Stimulated activated CD4-positive, alpha-beta T cell treated with anti-CD3 and anti-CD28 coated beads, Interleukin-2, amount 100 ng/mL, for 4 hours (primary cell): ENCODE results near the gene DNAH14.

Experiments
- DNase-seq: peaks from one replicate; pipeline ENCODE4 v3.0.0-alpha.2; 2020; ENCODE audit warnings: low read depth

Gene DNAH14

DNA sequence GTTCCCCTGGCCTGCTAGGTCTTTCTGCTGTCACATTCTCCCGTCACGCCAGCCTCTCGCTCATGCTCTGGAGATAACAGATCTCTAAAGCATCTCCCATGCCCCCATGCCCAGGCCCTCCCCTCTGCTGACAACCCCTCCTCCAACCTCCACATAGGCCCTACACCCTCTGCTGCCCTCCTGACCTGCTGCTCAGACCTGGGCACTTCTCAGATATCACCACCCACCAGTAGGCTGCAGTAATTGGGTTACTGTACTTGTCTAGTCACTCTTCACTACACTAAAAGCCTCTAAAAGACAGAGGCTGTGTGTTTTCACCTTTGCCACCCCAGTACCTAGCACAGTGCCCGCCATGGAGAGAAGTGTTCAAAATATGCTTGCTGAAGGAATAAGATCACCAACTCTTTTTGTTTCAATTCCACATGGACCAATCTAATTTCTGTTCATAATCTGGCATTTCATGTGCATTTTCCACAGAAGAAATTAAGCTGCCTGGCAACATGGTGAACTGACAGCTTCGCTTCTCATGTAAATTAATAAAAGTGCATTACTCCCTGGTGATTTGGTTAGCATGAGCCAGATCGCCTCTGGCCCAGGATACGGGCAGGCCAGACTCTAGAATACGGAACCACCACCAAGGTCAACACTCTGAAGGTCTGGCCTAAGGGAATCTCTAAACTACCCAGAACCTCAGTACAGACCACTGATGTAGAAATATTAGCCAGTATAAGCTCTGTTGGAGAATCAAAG lies 477.7 kb downstream of the DNAH14 start:
- no peak for DNase-seq

GRCh38 chr1:225407755-225408154 lies 478.3 kb downstream of the DNAH14 start:
- DNase-seq: no peak

DNA sequence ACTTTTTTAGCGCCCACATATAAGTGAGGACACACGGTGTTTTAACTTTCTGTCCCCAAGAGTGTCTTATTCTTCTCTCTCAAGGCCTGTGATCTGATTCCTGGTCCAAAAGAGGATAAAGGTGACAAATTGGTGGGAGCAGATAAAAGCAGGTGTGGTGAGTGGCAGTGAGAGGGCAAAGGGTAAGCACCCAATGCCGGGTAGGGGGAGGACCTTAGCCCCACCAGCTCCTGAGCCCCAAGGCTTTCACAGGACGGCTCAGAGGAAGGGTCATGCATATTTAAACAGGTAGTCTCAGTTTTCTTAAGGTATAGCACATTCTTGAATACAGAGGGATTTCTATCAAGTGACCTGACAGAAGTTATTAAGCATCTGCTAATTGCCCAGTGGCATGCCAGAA lies 478.8 kb downstream of the DNAH14 start:
- DNase-seq: no peak

- no peak for DNase-seq
Measured at GRCh38 chr1:225409051-225409450, 479.6 kb downstream of the DNAH14 start.

GRCh38 chr1:225410036-225410435 lies 480.6 kb downstream of the DNAH14 start:
- DNase-seq: no peak

- no peak for DNase-seq
Measured at GRCh38 chr1:225412321-225412720, 482.8 kb downstream of the DNAH14 start.

DNA sequence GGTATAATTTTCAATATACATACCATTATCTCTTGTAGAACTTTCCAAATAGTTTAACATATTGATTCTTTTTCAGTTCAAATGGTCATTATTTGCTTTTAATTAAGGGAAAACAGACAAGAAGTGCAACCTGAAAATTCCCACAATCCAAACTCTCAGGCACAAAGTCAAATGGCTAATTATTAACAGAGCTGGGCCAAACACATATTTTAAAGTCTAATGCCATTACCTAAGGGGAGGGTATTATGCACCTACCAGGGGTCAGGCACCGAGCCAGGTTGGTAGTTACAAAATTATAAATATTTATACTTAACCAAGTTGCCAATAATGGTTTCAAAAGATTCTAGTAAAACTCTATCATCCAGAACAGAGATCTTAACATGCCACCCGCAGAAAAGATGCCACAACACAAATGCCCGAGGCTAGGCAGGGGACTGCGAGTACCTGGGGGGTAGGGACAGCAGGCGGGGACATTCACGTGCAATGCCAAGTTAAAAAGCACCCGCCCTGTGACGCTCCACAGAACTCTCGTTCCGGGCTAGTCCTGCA lies 483.4 kb downstream of the DNAH14 start:
- DNase-seq: no peak

GRCh38 chr1:225413708-225414375 lies 484.4 kb downstream of the DNAH14 start:
- DNase-seq: no peak

GRCh38 chr1:225415307-225415706 lies 485.8 kb downstream of the DNAH14 start:
- DNase-seq: no peak

DNA sequence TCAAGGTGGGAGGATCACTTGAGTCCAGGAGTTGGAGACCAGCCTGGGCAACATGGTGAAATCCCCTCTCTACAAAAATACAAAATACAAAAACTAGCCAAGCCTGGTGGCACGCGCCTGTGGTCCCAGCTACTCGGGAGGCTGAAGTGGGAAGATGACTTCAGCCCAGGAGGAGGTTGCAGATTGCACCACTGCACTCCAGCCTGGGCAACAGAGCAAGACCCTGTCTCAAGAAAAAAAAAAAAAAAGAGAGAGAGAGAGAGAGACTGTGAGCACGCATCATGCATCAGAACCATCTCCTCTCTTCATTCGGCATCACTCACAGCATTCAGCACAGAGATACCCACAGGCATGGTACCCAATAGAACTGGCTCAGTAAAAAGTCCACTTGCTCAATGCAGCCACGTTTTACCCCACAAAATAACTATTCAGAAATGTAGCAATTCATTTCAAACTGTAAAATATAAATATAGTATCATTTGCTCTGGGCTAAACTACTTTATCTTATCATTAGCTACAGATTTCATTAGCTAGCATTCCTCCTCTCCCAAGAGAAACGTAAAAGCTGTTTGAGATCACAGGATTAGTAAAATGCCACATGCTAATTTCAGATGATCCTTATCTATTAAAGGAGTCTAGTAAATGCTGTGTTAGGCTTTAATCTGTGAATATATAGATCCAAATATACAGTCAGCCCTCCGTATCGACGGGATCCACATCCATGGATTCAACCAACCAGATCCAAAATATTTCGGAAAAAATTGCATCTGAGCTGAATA lies 486.7 kb downstream of the DNAH14 start:
- no peak for DNase-seq

DNA sequence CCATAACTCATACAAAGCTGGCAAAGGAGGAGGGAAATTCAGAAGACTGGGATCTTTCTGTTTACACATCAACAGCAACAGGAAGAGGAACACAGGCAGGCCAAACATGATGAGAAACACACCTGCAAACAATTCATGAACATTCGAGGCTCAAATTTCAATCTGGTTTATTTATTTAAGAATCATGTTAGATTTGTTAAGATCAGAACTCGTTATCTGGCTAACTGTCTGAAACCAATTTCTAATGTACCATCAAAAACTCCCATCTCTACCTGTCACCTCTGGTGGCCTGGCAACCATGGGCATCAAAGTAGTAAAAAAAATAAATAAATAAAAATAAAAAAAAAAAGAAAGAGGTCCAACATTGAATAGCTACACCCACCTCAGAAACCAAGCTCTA lies 488.6 kb downstream of the DNAH14 start:
- DNase-seq: no peak

GRCh38 chr1:225418598-225418997 lies 489.1 kb downstream of the DNAH14 start:
- no peak for DNase-seq

DNA sequence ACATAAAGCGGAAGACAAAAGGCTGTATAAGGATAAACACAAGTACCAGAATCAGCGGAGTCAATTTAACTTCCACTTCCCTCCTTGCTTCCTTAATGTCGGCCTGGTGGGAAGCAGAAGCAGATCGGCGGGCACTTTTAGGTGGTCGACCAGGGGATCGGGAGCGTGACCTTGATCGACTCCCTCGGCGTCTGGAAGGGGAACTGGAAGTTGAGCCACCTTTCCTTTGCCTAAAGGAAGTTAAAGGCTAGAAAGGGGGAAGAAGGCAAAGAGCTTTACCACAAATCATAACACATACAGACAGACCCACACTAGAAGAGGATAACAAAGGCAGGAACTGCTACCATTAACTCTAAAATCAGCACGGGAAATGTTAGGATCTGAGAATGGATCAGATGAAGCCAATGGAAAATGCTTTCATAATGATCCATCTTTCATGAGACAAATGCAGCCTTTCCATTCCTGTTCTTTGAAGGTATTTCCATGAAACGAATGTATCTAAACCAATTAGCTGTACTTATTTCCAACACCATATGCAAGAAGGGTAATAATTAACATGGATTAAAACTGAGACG lies 492.6 kb downstream of the DNAH14 start:
- DNase-seq: no peak

- no peak for DNase-seq
Measured at GRCh38 chr1:225422795-225423517, 493.5 kb downstream of the DNAH14 start.

DNA sequence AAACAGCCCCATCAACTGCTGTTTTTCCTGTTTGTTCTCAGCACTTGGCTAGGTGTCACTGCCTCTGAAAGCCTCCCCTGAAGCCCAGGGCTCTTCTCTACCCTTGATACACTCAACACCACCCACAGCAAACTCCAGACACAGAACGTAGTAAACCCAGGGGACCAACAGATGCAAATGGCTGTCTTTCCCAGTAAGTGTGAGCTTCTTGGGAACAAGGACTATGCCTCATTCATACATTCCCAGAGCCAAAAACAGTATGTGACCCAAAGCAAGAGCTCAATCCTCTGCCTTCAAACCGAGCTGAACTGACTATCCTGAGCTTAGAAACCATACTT lies 494.0 kb downstream of the DNAH14 start:
- DNase-seq: no peak

- no peak for DNase-seq
Measured at GRCh38 chr1:225424562-225425200, 495.2 kb downstream of the DNAH14 start.

GRCh38 chr1:225425201-225425786 lies 495.8 kb downstream of the DNAH14 start:
- DNase-seq: no peak

DNA sequence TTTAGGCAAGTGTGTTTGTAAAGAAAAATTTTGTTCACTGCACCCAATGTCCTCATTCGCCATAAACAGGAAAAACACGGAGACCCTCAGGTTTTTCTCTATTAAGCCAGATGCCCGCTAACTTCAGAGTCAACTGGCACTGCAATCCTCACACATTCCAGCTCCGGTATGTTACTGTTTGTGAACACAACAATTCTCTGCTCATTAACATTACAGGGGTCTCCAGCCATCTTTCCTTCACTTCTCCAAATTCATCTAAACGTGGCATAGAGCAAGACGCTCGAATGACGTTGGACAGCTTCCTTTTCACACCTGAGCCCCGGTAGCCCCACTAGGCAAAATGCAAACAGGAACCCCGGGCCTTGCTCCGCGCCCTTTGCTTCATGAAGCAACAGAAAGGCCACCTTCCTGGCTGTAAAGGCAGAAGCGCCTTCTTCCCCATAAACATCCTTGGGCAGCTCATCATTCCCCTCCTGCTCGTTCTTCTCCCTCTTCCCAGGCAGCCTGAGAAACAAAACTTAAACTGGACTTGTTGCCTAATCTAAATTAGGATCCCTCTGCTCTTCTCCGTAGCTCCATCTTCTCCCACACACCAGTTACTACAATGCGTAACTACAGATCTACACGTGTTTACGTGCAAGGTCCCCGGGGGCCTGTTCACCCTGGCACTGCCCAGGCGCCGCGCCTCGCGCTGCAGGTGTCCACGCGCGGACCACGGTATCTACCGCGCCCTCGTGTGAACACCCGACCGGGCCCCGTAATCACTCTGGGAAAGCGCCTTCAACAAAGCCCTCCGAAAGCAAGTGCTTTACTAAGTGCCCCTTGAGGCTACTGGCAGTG lies 497.1 kb downstream of the DNAH14 start:
- no peak for DNase-seq

- DNase-seq: no peak
Measured at GRCh38 chr1:225427235-225428067, 498.0 kb downstream of the DNAH14 start, which contains the start of gene LBR. LBR (minus strand) TSS chr1:225428038; CDS start chr1:225424075, 3,963 bp downstream.
